Measurements from ENCODE around the gene PRAMEF25. TPM values are rescaled to one million over a fixed set of nuclear protein-coding genes. Genes with fewer than 3 reads are reported as not detected.

The PRAMEF25 gene
- total RNA-seq, result not detected in 2 replicates

DNA sequence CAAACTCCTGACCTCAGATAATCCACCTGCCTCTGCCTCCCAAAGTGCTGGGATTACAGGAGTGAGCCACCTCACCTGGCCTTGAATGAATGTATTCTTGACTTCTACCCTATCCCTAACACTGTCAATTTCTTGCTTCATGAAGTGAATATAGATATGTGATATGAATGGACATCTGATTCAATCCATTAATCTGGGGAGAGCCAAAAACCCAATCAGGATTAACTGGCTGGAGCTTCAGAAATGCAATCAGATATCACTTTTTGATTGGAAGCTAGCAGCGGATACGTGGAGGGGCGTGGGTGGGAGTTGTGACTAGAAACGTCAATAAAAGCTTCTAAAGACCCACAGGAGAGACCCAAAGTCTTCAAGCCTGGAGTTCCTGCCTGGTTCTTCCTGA, at the start of gene PRAMEF25:
Gene PRAMEF25 (plus strand): TSS at position 301 of the 400 bp plus-strand sequence. CDS start 2,920 bp downstream, outside the sequence.

DNA sequence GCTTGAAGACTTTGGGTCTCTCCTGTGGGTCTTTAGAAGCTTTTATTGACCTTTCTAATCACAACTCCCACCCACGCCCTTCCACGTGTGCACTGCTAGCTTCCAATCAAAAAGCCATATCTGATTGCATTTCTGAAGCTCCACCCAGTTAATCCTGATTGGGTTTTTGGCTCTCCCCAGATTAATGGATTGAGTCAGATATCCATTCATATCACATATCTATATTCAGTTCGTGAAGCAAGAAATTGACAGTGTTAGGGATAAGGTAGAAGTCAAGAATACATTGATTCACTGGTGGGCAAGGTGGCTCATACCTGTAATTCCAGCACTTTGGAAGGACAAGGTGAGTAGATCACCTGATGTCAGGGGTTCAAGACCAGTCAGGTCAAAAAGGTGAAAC, 14.1 kb upstream of the PRAMEF25 start, which contains the start of gene PRAMEF27:
Gene PRAMEF27 (minus strand): TSS at position 101 of the 400 bp plus-strand sequence. CDS start 2,916 bp downstream, outside the sequence.

DNA sequence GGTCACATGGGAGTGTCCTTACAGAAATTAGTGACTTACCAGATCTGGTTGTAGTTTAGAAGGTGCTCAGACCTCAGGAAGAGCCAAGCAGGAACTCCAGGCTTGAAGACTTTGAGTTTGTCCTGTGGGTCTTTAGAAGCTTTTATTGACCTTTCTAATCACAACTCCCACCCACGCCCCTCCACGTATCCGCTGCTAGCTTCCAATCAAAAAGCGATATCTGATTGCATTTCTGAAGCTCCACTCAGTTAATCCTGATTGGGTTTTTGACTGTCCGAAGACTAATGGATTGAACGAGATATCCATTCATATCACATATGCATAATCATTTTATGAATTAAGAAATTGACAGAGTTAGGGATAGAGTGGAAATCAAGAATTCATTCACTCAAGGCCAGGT, 46.2 kb downstream of the PRAMEF25 start, which contains the start of gene HNRNPCL2:
Gene HNRNPCL2 (minus strand): TSS at position 101 of the 400 bp plus-strand sequence. CDS start 454 bp downstream, outside the sequence.

Other genes starting within 250 kb of the PRAMEF25 start
- gene PRAMEF11, start 239.4 kb upstream of the PRAMEF25 start, total RNA-seq, result not detected in 2 replicates
- gene HNRNPCL1, start 222.1 kb upstream of the PRAMEF25 start, total RNA-seq, result not detected in 2 replicates
- gene PRAMEF2, start 213.7 kb upstream of the PRAMEF25 start, total RNA-seq, result not detected in 2 replicates
- not detected in 2 replicates for gene PRAMEF4, start 184.6 kb upstream of the PRAMEF25 start, total RNA-seq
- not detected in 2 replicates for gene PRAMEF10, start 172.5 kb upstream of the PRAMEF25 start, total RNA-seq
- gene PRAMEF7, start 154.2 kb upstream of the PRAMEF25 start, total RNA-seq, result not detected in 2 replicates
- gene PRAMEF6, start 123.2 kb upstream of the PRAMEF25 start, total RNA-seq, result not detected in 2 replicates
- not detected in 2 replicates for gene PRAMEF27, start 14.2 kb upstream of the PRAMEF25 start, total RNA-seq
- gene HNRNPCL3, start 10.0 kb upstream of the PRAMEF25 start, total RNA-seq, result not detected in 2 replicates
- not detected in 2 replicates for gene HNRNPCL2, start 46.1 kb downstream of the PRAMEF25 start, total RNA-seq
- gene PRAMEF26, start 85.2 kb downstream of the PRAMEF25 start, total RNA-seq, result not detected in 2 replicates
- not detected in 2 replicates for gene HNRNPCL4, start 94.9 kb downstream of the PRAMEF25 start, total RNA-seq
- gene PRAMEF9, start 101.1 kb downstream of the PRAMEF25 start, total RNA-seq, result not detected in 2 replicates
- not detected in 2 replicates for gene PRAMEF13, start 130.6 kb downstream of the PRAMEF25 start, total RNA-seq
- gene PRAMEF18, start 155.4 kb downstream of the PRAMEF25 start, total RNA-seq, result not detected in 2 replicates
- gene PRAMEF5, start 183.4 kb downstream of the PRAMEF25 start, total RNA-seq, result not detected in 2 replicates
- gene PRAMEF8, start 214.4 kb downstream of the PRAMEF25 start, total RNA-seq, result not detected in 2 replicates
- not detected in 2 replicates for gene PRAMEF33, start 232.8 kb downstream of the PRAMEF25 start, total RNA-seq
- not detected in 2 replicates for gene PRAMEF15, start 244.8 kb downstream of the PRAMEF25 start, total RNA-seq

Data from pericardium fibroblast (primary cell).